ENCODE results near the gene CFDP1. TPM values are rescaled to one million over a fixed set of nuclear protein-coding genes. Genes with fewer than 3 reads are reported as not detected.

Gene CFDP1
- polyA plus RNA-seq, 3 donors from 2014 or later = 30.9 to 38.8 (median 32.6) TPM

GRCh38 chr16:75413951-75414350, 19.4 kb downstream of the CFDP1 start:
- peaks cover 6 to 23% of the 10 kb centered on the region in 2 donors for H3K4me1 Mint-ChIP-seq
- no peak for DNase-seq
- H3K9me3 Mint-ChIP-seq = no peaks in the 10 kb centered on the region
- no peaks in the 10 kb centered on the region for H3K27me3 Mint-ChIP-seq (ENCODE audit: low read depth in 3 of 3)
- H3K4me3 Mint-ChIP-seq = no peak overlapping the region
- peak overlapping the region in 1 of 6 donors; percentile 59 for H3K27ac Mint-ChIP-seq
- peaks cover 3 to 9% (median 8%) of the 10 kb centered on the region in 3 donors for H3K36me3 Mint-ChIP-seq

- peaks cover 0 to 5% of the 10 kb centered on the region in 2 donors for H3K4me1 Mint-ChIP-seq
- no peaks in the 10 kb centered on the region for H3K9me3 Mint-ChIP-seq
- peaks cover 5 to 18% (median 15%) of the 10 kb centered on the region in 3 donors for H3K36me3 Mint-ChIP-seq
- H3K4me3 Mint-ChIP-seq = no peak overlapping the region
- H3K27me3 Mint-ChIP-seq (ENCODE audit: low read depth in 3 of 3) = no peaks in the 10 kb centered on the region
- H3K27ac Mint-ChIP-seq = no peak overlapping the region
- no peak for DNase-seq
Observed at GRCh38 chr16:75406943-75407342, 26.4 kb downstream of the CFDP1 start.

GRCh38 chr16:75402821-75403475, 30.4 kb downstream of the CFDP1 start:
- Mint-ChIP-seq H3K9me3 (no peaks in the 10 kb centered on the region), H3K36me3 (peaks cover 0 to 14% (median 12%) of the 10 kb centered on the region in 3 donors), H3K27ac (no peak overlapping the region), H3K4me1 (peaks cover 0 to 5% of the 10 kb centered on the region in 2 donors), H3K4me3 (no peak overlapping the region), H3K27me3 (ENCODE audit: low read depth in 3 of 3) (peaks cover 0 to 1% (median 0%) of the 10 kb centered on the region in 3 donors)
- DNase-seq = peak in 2 of 3 donors; percentile 6 to 22

- no peak overlapping the region for H3K27ac Mint-ChIP-seq
Observed at GRCh38 chr16:75402159-75402820, 31.0 kb downstream of the CFDP1 start.

GRCh38 chr16:75401691-75402090, 31.6 kb downstream of the CFDP1 start:
- H3K4me3 Mint-ChIP-seq = no peak overlapping the region
- peaks cover 0 to 9% (median 4%) of the 10 kb centered on the region in 3 donors for H3K36me3 Mint-ChIP-seq
- no peaks in the 10 kb centered on the region for H3K9me3 Mint-ChIP-seq
- peaks cover 0 to 1% (median 0%) of the 10 kb centered on the region in 3 donors for H3K27me3 Mint-ChIP-seq (ENCODE audit: low read depth in 3 of 3)
- DNase-seq = no peak
- H3K27ac Mint-ChIP-seq = no peak overlapping the region
- peaks cover 0 to 5% of the 10 kb centered on the region in 2 donors for H3K4me1 Mint-ChIP-seq

More at GRCh38 chr16:75402159-75402820, 31.0 kb downstream of the CFDP1 start:
- Mint-ChIP-seq H3K9me3 (no peaks in the 10 kb centered on the region), H3K36me3 (peaks cover 0 to 9% (median 8%) of the 10 kb centered on the region in 3 donors), H3K4me1 (peaks cover 0 to 5% of the 10 kb centered on the region in 2 donors), H3K4me3 (no peak overlapping the region), H3K27me3 (ENCODE audit: low read depth in 3 of 3) (peaks cover 0 to 1% (median 0%) of the 10 kb centered on the region in 3 donors)
- DNase-seq = no peak

- no peak overlapping the region for H3K4me3 Mint-ChIP-seq
- H3K36me3 Mint-ChIP-seq = peaks cover 9 to 16% (median 15%) of the 10 kb centered on the region in 3 donors
- peaks cover 0 to 4% (median 0%) of the 10 kb centered on the region in 3 donors for H3K27me3 Mint-ChIP-seq (ENCODE audit: low read depth in 3 of 3)
- no peak for DNase-seq
- no peak overlapping the region for H3K27ac Mint-ChIP-seq
- H3K9me3 Mint-ChIP-seq = no peaks in the 10 kb centered on the region
- peaks cover 0 to 5% of the 10 kb centered on the region in 2 donors for H3K4me1 Mint-ChIP-seq
Observed at GRCh38 chr16:75398333-75398732, 35.0 kb downstream of the CFDP1 start.

GRCh38 chr16:75394941-75395340, 38.4 kb downstream of the CFDP1 start:
- no peak for DNase-seq
- H3K4me3 Mint-ChIP-seq = no peak overlapping the region
- H3K36me3 Mint-ChIP-seq = peaks cover 23 to 37% (median 28%) of the 10 kb centered on the region in 3 donors
- H3K27me3 Mint-ChIP-seq (ENCODE audit: low read depth in 3 of 3) = peaks cover 0 to 4% (median 0%) of the 10 kb centered on the region in 3 donors
- H3K27ac Mint-ChIP-seq = no peak overlapping the region
- H3K9me3 Mint-ChIP-seq = no peaks in the 10 kb centered on the region
- H3K4me1 Mint-ChIP-seq = no peaks in the 10 kb centered on the region

GRCh38 chr16:75392906-75393305, 40.4 kb downstream of the CFDP1 start:
- no peaks in the 10 kb centered on the region for H3K4me1 Mint-ChIP-seq
- H3K27me3 Mint-ChIP-seq (ENCODE audit: low read depth in 3 of 3) = peaks cover 0 to 3% (median 1%) of the 10 kb centered on the region in 3 donors
- no peak for DNase-seq
- H3K36me3 Mint-ChIP-seq = peaks cover 24 to 38% (median 28%) of the 10 kb centered on the region in 3 donors
- H3K27ac Mint-ChIP-seq = no peak overlapping the region
- H3K4me3 Mint-ChIP-seq = no peak overlapping the region
- H3K9me3 Mint-ChIP-seq = no peaks in the 10 kb centered on the region

- no peak overlapping the region for H3K4me3 Mint-ChIP-seq
- H3K36me3 Mint-ChIP-seq = peaks cover 27 to 38% (median 28%) of the 10 kb centered on the region in 3 donors
- H3K27me3 Mint-ChIP-seq (ENCODE audit: low read depth in 3 of 3) = peaks cover 0 to 3% (median 1%) of the 10 kb centered on the region in 3 donors
- no peaks in the 10 kb centered on the region for H3K9me3 Mint-ChIP-seq
- no peaks in the 10 kb centered on the region for H3K4me1 Mint-ChIP-seq
- H3K27ac Mint-ChIP-seq = no peak overlapping the region
- DNase-seq = no peak
Observed at GRCh38 chr16:75390926-75391653, 42.2 kb downstream of the CFDP1 start.

GRCh38 chr16:75389096-75389690, 44.1 kb downstream of the CFDP1 start:
- Mint-ChIP-seq H3K27ac (no peak overlapping the region), H3K4me1 (no peaks in the 10 kb centered on the region), H3K27me3 (ENCODE audit: low read depth in 3 of 3) (peaks cover 0 to 3% (median 1%) of the 10 kb centered on the region in 3 donors), H3K4me3 (no peak overlapping the region), H3K36me3 (peaks cover 21 to 31% (median 24%) of the 10 kb centered on the region in 3 donors), H3K9me3 (no peaks in the 10 kb centered on the region)
- DNase-seq = no peak

- no peak overlapping the region for H3K4me3 Mint-ChIP-seq
- no peak overlapping the region for H3K27ac Mint-ChIP-seq
- H3K9me3 Mint-ChIP-seq = no peaks in the 10 kb centered on the region
- peaks cover 0 to 3% (median 1%) of the 10 kb centered on the region in 3 donors for H3K27me3 Mint-ChIP-seq (ENCODE audit: low read depth in 3 of 3)
- H3K36me3 Mint-ChIP-seq = peaks cover 19 to 27% (median 20%) of the 10 kb centered on the region in 3 donors
- no peak for DNase-seq
- no peaks in the 10 kb centered on the region for H3K4me1 Mint-ChIP-seq
Observed at GRCh38 chr16:75387951-75388350, 45.4 kb downstream of the CFDP1 start.

- Mint-ChIP-seq H3K4me1 (peaks cover 4 to 8% of the 10 kb centered on the region in 2 donors), H3K4me3 (no peak overlapping the region), H3K36me3 (peaks cover 14 to 30% (median 21%) of the 10 kb centered on the region in 3 donors), H3K27ac (no peak overlapping the region), H3K9me3 (no peaks in the 10 kb centered on the region), H3K27me3 (ENCODE audit: low read depth in 3 of 3) (peaks cover 0 to 3% (median 1%) of the 10 kb centered on the region in 3 donors)
- peak; percentile 37 to 54 (median 43) for DNase-seq
Observed at GRCh38 chr16:75385507-75386152, 47.7 kb downstream of the CFDP1 start.

- H3K9me3 Mint-ChIP-seq = no peaks in the 10 kb centered on the region
- H3K4me1 Mint-ChIP-seq = peaks cover 15 to 24% of the 10 kb centered on the region in 2 donors
- no peak overlapping the region for H3K27ac Mint-ChIP-seq
- peaks cover 0 to 3% (median 0%) of the 10 kb centered on the region in 3 donors for H3K27me3 Mint-ChIP-seq (ENCODE audit: low read depth in 3 of 3)
- H3K36me3 Mint-ChIP-seq = peaks cover 13 to 39% (median 28%) of the 10 kb centered on the region in 3 donors
- no peak overlapping the region for H3K4me3 Mint-ChIP-seq
- no peak for DNase-seq
Observed at GRCh38 chr16:75383141-75383540, 50.2 kb downstream of the CFDP1 start.
